Neutrophil (primary cell): Measurements from ENCODE around the gene TENM4.

Source experiments
- H3K27ac ChIP-seq: fragments of 200-600 bp; sonication (generic); 2 replicates; pipeline ENCODE4 v1.5.1; 2016; ENCODE audit warnings: mild to moderate bottlenecking, moderate library complexity
- H3K27me3 ChIP-seq: fragments of 200-600 bp; sonication (generic); 2 replicates; pipeline ENCODE4 v1.6.0; 2016; ENCODE audit warnings: mild to moderate bottlenecking
- H3K36me3 ChIP-seq: fragments of 200-600 bp; sonication (generic); 2 replicates; pipeline ENCODE4 v1.5.1; 2017
- H3K4me1 ChIP-seq, 2 experiments: fragments of 200-600 bp in 1 of 2; sonication (generic) in 1 of 2; 1 replicate in 1 of 2; 2 replicates in 1 of 2; pipeline versions ENCODE4 v1.5.1 to v1.6.1; 2013 to 2016; ENCODE audit warnings: low read depth in 1 of 2, low read length in 1 of 2, mild to moderate bottlenecking in 1 of 2, moderate library complexity in 1 of 2; ENCODE audit not compliant: control insufficient read depth in 1 of 2, insufficient read depth in 1 of 2
- H3K4me3 ChIP-seq, 2 experiments: fragments of 200-600 bp in 1 of 2; sonication (generic) in 1 of 2; 1 replicate in 1 of 2; 2 replicates in 1 of 2; pipeline ENCODE4 v1.5.1; 2013 to 2016; ENCODE audit warnings: low read depth in 1 of 2, low read length in 1 of 2, mild to moderate bottlenecking in 1 of 2, moderate library complexity in 1 of 2
- H3K9me3 ChIP-seq: fragments of 200-600 bp; sonication (generic); 2 replicates; pipeline ENCODE4 v1.5.1; 2016
- TF ChIP-seq, protein P1 (sequence below): fragments of 200-600 bp; sonication (generic); IDR thresholded peaks from 2 replicates; pipeline ENCODE4 v1.5.1; 2016; ENCODE audit warnings: antibody characterized with exemption

TENM4 gene

DNA sequence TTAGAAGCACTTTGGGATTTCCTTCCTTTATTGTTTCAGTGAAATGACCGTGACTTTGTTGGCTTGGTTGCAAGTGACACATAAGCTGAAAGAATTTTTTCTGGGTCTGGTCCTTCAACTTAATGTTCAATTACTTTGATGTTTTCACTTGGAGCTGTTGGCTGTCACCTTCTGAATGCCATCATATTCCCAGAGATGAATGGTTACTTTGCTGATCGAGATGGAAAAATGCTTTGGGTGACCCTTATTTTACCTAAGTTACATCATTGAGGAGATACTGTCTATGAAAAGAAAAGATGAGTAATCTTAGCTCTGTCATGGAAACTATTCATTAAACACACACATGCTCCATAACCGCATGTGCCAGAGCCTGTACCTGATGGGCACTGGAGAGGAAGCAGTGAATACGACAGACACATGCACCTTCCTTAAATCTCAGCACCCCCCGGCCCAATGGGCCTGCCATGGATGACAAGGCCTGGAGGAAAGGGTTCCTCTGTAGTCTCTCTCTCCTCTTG is 76.9 kb downstream of the TENM4 start:
- no peaks in the 10 kb centered on the region for H3K27me3 ChIP-seq
- H3K27ac ChIP-seq = no peak overlapping the region
- H3K4me3 ChIP-seq = no peak overlapping the region
- H3K4me1 ChIP-seq = no peaks in the 10 kb centered on the region
- no peaks in the 10 kb centered on the region for H3K36me3 ChIP-seq
- no peaks in the 10 kb centered on the region for H3K9me3 ChIP-seq
- TF ChIP-seq, protein P1, sequence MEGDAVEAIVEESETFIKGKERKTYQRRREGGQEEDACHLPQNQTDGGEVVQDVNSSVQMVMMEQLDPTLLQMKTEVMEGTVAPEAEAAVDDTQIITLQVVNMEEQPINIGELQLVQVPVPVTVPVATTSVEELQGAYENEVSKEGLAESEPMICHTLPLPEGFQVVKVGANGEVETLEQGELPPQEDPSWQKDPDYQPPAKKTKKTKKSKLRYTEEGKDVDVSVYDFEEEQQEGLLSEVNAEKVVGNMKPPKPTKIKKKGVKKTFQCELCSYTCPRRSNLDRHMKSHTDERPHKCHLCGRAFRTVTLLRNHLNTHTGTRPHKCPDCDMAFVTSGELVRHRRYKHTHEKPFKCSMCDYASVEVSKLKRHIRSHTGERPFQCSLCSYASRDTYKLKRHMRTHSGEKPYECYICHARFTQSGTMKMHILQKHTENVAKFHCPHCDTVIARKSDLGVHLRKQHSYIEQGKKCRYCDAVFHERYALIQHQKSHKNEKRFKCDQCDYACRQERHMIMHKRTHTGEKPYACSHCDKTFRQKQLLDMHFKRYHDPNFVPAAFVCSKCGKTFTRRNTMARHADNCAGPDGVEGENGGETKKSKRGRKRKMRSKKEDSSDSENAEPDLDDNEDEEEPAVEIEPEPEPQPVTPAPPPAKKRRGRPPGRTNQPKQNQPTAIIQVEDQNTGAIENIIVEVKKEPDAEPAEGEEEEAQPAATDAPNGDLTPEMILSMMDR = no peak

GRCh38 chr11:79363256-79363655 is 77.6 kb downstream of the TENM4 start:
- Histone ChIP-seq H3K4me3 (no peak overlapping the region), H3K27me3 (no peaks in the 10 kb centered on the region), H3K9me3 (no peaks in the 10 kb centered on the region), H3K27ac (no peak overlapping the region), H3K36me3 (no peaks in the 10 kb centered on the region), H3K4me1 (no peaks in the 10 kb centered on the region)
- TF ChIP-seq, protein P1 = no peak

- no peaks in the 10 kb centered on the region for H3K27me3 ChIP-seq
- H3K27ac ChIP-seq = no peak overlapping the region
- H3K9me3 ChIP-seq = no peaks in the 10 kb centered on the region
- no peaks in the 10 kb centered on the region for H3K4me1 ChIP-seq
- H3K36me3 ChIP-seq = no peaks in the 10 kb centered on the region
- TF ChIP-seq, protein P1 = no peak
- no peak overlapping the region for H3K4me3 ChIP-seq
Observed at GRCh38 chr11:79362821-79363220, 78.0 kb downstream of the TENM4 start.

DNA sequence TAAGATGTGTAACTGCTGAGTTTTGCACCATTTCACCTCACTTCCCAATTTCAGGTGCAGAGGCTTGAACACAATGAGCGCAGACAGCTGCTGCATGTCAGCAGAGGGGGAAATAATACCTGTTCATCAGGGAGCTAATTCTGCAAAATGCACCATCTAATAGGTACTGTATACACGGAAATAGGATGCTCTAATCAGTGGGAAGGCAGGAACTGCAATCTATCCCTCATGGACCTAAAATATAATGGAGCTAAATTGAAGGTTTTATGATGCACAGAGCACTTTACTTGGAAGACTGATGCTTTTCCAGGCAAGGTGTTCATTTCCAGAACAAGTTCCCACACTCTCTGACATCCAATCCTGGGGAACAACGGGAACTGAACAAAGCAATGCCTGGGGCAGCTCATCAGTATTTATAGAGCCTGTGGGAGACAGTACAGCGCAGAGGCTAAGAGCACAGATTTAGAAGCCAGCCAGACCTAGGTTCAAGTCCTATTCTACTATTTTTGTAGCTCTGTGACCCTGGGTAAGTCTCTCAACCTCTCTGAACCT is 78.5 kb downstream of the TENM4 start:
- H3K27ac ChIP-seq = no peak overlapping the region

DNA sequence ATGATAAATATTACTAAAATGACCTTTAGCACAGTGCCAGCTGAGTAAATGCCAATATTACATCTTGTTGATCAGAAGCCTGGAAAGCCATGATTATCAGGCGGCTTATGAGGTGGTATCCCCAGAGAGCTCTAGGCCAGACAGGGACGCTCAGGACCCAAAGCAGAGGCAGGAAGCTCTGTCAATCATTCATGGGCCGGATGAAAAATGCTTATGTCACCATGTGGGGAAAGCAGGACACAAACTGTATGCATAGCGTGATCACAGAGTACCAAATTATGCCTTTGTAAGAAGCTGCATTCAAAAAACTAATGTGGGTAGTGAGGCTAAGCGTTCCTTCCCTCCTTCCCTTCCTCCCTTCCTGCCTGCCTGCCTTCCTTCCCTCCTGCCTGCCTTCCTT is 82.6 kb downstream of the TENM4 start:
- no peak overlapping the region for H3K27ac ChIP-seq
- TF ChIP-seq, protein P1 = no peak
- H3K4me3 ChIP-seq = no peak overlapping the region
- H3K36me3 ChIP-seq = no peaks in the 10 kb centered on the region
- H3K27me3 ChIP-seq = no peaks in the 10 kb centered on the region
- no peaks in the 10 kb centered on the region for H3K4me1 ChIP-seq
- no peaks in the 10 kb centered on the region for H3K9me3 ChIP-seq

More for the DNA sequence above, 78.5 kb downstream of the TENM4 start:
- H3K4me3 ChIP-seq = no peak overlapping the region
- H3K4me1 ChIP-seq = no peaks in the 10 kb centered on the region
- TF ChIP-seq, protein P1 = no peak
- H3K27me3 ChIP-seq = no peaks in the 10 kb centered on the region
- H3K9me3 ChIP-seq = no peaks in the 10 kb centered on the region
- no peaks in the 10 kb centered on the region for H3K36me3 ChIP-seq
